ENCODE data around the gene IMMP2L.
A peak's percentile ranks its signal among the peaks of the same experiment; 100 is the strongest.

- TF ChIP-seq CTCF (IDR thresholded peaks at IDR 0.05; ENCODE audit: insufficient read depth, low read length, poor library complexity, severe bottlenecking) (peak; percentile 59), EZH2phosphoT487 (conservative IDR thresholded peaks at IDR 0.05; ENCODE audit: low read length) (no peak)
These were observed 75.7 kb downstream of the IMMP2L start for GRCh38 chr7:111486472-111487142.

Measured in SU-DHL-6 (cell line).